NCI-H1436 (cell line): ENCODE results near the gene COL18A1.

Experiments
- DNase-seq: peaks from one replicate; lab custom pipeline; 2025; lab: John Stamatoyannopoulos, UW

COL18A1 gene

GRCh38 chr21:45383111-45383614 is 21.8 kb upstream of the COL18A1 start:
- DNase-seq: no peak

- DNase-seq: no peak
These were observed 21.3 kb upstream of the COL18A1 start for GRCh38 chr21:45383615-45384201.

GRCh38 chr21:45384656-45385548 is 20.1 kb upstream of the COL18A1 start:
- DNase-seq: no peak

DNA sequence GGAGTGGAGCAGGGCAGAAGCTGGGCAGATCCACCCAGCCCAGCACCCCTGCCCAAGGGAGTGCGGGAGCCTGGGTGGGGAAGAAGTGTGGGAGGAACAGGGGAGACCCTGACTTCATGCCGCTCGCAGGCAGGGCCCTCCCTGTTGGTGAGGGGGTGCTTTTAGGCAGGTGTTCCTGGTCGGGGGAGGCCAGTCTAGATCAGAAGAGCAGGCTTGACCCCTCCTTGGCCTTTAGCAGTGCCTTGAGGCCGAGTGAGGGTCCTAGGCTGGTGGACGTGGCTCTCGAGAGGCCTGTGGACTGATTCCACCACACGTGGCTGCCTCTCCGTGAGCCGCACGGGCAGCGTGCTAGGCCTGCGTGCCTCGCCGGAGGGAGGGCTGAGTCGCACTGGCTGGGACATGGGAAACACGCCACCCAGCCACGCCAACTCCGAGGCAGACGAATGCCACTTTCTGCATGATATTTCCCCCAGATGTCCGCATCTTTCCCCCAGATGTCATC is 19.4 kb upstream of the COL18A1 start:
- DNase-seq: no peak

GRCh38 chr21:45386336-45386727 is 18.6 kb upstream of the COL18A1 start:
- no peak for DNase-seq

DNA sequence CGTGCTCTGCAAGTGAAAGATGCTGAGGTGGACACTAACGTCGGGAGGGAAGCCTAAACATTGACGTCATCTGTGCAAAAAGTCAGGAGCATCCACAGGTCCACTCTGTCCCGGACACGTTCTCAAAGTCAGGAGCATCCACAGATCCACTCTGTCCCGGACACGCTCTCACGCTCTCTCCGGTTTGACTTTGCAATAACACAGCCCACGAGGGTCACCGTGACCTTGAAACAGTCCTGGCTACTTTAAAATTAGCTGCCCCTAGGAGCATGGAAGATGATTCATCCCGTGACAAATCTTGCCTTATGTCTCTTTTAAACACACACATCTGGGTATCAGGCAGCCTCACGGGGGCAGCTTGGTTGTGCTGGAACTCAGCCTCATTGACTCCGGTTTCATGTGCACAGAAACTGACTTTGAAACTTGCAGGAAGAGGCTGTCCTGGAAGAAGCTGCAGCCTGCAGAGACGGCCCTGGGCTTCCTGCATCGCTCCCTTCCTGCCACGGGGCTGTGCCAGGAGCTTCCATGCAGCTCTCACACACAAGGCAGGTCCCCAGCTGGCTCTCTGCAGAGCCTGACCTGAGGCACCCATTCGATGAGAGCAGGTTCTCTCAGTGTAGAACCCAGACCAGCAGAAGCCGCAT is 18.1 kb upstream of the COL18A1 start:
- no peak for DNase-seq

DNA sequence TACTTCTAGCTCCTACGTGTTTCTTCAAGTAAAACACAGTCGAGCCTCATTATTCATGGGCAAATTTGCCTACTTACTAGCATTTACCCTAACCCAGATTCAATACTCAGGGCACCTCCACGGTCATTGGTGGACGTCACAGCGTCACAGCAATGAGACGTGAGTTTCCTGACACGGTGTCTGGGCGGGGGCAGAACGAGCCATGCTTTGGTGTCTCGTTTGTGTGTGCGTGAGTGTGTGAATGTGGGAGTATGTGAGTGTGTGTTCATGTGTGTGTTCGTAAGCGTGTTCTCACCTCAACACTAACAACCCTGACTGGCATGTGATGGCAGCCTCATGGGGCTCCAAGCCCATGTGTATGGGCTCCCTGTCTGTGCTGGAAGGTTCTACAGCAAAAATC is 17.5 kb upstream of the COL18A1 start:
- no peak for DNase-seq

GRCh38 chr21:45388011-45388521 is 16.9 kb upstream of the COL18A1 start:
- DNase-seq: no peak

DNA sequence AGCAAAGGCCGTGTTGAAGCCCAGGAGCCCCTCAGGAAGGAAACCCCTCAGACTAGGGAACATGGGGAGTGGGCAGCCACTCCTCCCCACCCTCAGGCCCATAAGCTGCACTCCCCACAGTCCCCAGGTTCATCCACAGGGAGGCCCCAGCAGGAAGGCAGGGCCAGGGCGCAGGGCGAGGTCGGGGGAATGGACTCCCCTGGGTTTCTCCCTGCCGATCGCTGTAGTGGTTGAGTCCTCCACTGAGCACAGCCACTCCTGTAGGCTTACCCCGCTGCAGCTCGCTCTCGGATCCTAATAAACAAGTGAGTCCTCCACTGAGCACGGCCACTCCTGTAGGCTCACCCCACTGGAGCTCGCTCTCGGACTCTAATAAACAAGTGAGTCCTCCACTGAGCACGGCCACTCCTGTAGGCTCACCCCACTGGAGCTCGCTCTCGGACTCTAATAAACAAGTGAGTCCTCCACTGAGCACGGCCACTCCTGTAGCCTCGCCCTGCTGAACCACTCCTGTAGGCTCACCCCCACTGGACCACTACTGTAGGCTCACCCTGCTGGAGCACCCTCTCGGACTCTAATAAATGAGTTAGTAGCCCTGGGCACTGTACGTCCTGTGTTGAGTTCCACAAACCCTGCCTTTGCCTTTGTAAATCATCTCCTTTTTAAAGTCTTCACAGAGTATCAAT is 16.2 kb upstream of the COL18A1 start:
- no peak for DNase-seq

GRCh38 chr21:45390121-45390751 is 14.7 kb upstream of the COL18A1 start:
- no peak for DNase-seq

DNA sequence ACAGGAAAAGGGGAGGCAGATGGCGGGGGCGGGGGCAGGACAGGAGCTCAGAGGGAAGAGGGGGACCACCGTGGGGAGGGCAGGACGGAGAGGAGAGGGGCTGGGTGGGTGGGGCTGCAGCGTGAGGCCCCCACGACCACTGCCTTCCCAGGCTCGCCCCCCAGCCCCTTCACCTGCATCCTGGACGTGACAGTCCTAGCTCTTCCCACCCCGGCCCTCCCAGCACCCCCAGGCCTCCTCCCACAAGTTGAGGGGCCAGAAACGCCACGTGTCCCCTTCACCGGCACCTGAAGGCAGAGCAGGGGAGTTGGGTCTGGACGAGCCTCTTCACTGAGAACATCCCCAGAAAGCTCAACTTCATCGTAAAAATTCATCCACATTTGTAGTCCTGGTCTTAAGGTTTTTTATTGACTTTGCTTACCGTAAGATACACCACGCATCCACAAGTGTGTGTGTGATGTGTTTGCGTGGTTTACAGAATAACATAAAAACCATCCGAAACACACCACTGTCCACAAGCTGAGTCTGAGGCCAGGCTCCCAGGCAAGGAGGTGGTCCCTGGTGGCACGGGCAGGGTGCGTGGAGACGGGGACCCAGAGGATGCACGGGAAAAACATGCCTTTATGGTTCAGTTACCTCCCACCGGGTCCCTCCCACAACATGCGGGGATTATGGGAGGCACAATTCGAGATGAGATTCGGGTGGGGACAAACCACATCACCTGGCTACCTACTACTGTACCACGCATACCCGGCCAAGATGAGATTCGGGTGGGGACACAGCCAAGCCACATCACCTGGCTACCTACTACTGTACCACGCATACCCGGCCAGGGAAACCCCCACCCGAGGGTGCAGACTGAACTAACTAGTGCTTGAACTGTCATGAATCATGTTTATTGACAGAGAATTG is 13.9 kb upstream of the COL18A1 start:
- no peak for DNase-seq

DNA sequence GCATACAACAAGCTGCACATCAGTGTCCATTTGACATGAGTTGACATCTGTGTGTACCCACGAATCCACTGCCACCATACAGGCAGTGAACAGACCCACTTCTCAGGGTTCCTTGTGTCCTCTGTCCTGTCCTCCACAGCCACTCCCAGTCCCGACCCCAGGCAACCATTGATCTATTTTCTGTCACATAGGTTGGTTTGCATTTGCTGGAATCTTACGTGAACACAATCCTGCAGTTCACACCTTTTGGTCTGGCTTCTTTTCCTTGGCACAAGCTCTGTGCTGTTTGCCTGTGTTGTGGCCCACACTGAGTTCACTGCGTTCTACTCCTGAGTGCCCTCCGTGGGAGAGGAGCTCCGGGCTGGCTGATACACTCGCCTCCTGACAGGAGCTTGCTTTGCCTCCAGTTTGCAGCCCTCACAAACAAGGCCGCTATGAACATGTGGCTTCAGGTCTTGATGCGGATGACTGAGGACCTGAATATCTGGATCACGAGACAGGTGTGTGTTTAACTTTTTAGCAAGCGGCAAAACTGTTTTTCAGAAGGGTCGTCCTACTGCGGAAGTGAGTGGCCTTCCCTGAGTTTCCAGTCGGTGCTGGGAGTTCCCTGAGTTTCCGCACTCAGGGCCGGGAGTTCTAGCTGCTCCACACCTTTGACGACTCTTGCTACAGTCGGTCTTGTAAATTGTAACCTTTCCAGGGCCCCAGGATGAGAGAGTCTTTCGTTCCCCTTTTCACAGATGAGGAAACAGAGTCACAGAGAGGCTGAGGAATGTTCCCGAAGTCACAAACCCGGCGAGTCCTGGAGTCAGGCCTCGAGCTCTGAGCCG is 13.0 kb upstream of the COL18A1 start:
- DNase-seq: no peak

GRCh38 chr21:45392573-45392971 is 12.4 kb upstream of the COL18A1 start:
- DNase-seq: no peak

GRCh38 chr21:45393021-45393420 is 11.9 kb upstream of the COL18A1 start:
- DNase-seq: no peak

GRCh38 chr21:45393833-45394638 is 10.9 kb upstream of the COL18A1 start:
- DNase-seq: no peak

GRCh38 chr21:45396620-45396995 is 8.4 kb upstream of the COL18A1 start:
- DNase-seq: no peak

GRCh38 chr21:45397381-45397780 is 7.6 kb upstream of the COL18A1 start:
- no peak for DNase-seq

GRCh38 chr21:45401054-45401518 is 3.9 kb upstream of the COL18A1 start:
- no peak for DNase-seq
